H1 (cell line): ENCODE data around the gene ZNF835. TPM values are rescaled to one million over a fixed set of nuclear protein-coding genes. Genes with fewer than 3 reads are reported as not detected.

Experiments
- EP300 ChIP-seq, 2 experiments: IDR thresholded peaks; 1 replicate in 1 of 2; 2 replicates in 1 of 2; pipeline ENCODE4 v1.6.1; 2011 to 2012; ENCODE audit warnings: low read depth in 2 of 2, low read length in 2 of 2, mild to moderate bottlenecking in 2 of 2, borderline replicate concordance in 1 of 2, inconsistent platforms in 1 of 2, moderate library complexity in 1 of 2
- JUN ChIP-seq: IDR thresholded peaks from 2 replicates; pipeline ENCODE4 v1.6.1; 2011; ENCODE audit warnings: low read depth, mild to moderate bottlenecking, improper control_type of control experiment, low read length
- polyA plus RNA-seq, 7 experiments: library from polyadenylated mRNA; depleted of rRNA in 3 of 7; stranded (reverse) in 5 of 7; unstranded in 2 of 7; fragments of >200 nt in 5 of 7; fragments of 200-250 nt in 2 of 7; gene quantifications; 1 replicate in 5 of 7; 2 replicates in 1 of 7; 4 replicates in 1 of 7; pipeline versions ENCODE4 v1.2.1 to v1.2.3, GENCODE V29; 2011 to 2013; ENCODE audit warnings: missing spikeins in 2 of 7, mixed read lengths in 2 of 7
- total RNA-seq: library from RNA; stranded (reverse); fragmentation: NEBNext Ultra II Directional; extraction: Animal tissue kit (Norgen Biotek cat#: 25700); gene quantifications from 2 replicates; pipeline ENCODE4 v1.2.1, GENCODE V29; 2021

The ZNF835 gene
- total and polyA plus RNA-seq, 2 of the 8 experiments (the other 6 are each of a cell fraction or from before 2014, with no cell fraction given), result 0.02 to 1.8 TPM

GRCh38 chr19:56670961-56671612, 470 bp downstream of the ZNF835 start (continued):
- no peak for TF ChIP-seq JUN
- no peak for TF ChIP-seq EP300 (IDR thresholded peaks at IDR 0.05; ENCODE audit: borderline replicate concordance in 1 of 2, low read depth in 2 of 2, low read length in 2 of 2)
- TF ChIP-seq, all 59 proteins: peak for 0
